Measurements from ENCODE around the gene ATP13A5.

ATP13A5 gene

DNA sequence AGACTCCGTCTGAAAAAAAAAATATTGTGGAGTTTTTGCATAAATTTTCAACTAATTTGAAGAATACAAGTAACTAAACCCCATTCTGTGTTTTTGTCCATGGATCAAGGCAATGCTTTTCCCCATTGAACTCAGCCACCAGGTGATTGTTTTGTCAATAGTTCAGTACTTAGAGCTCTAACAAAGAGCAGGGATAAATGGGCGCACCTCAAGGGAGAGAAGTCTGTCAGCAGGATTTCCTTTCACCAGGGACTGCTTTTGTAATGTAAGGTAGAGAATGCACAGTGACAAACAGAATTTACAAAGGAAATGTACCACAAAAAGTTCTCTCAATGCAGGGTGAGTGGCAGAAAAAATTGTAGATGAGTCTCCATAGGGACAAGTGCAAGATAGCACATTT is 10.8 kb upstream of the ATP13A5 start:
- no peaks in the 10 kb centered on the region for H3K36me3 ChIP-seq (ENCODE audit: control insufficient read depth, insufficient read depth, low read length)
- no peaks in the 10 kb centered on the region for H3K4me1 ChIP-seq (ENCODE audit: control insufficient read depth, insufficient read depth, low read length)
- H3K4me3 ChIP-seq (ENCODE audit: insufficient read depth, low read depth, low read length): no peak overlapping the region
- no peak overlapping the region for H3K27ac ChIP-seq (ENCODE audit: insufficient read depth, low read depth, low read length, poor library complexity, severe bottlenecking)
- 32 to 41% methylated on average over 2 of the region's 2 CpGs for WGBS, 2 experiments
- no peaks in the 10 kb centered on the region for H3K27me3 ChIP-seq (ENCODE audit: control insufficient read depth, insufficient read depth, low read length, poor library complexity, severe bottlenecking)
- H3K9me3 ChIP-seq (ENCODE audit: control insufficient read depth, low read length): no peaks in the 10 kb centered on the region

- Histone ChIP-seq H3K27ac (ENCODE audit: insufficient read depth, low read depth, low read length, poor library complexity, severe bottlenecking) (no peak overlapping the region), H3K4me1 (ENCODE audit: control insufficient read depth, insufficient read depth, low read length) (no peaks in the 10 kb centered on the region), H3K9me3 (ENCODE audit: control insufficient read depth, low read length) (no peaks in the 10 kb centered on the region), H3K4me3 (ENCODE audit: insufficient read depth, low read depth, low read length) (no peak overlapping the region), H3K36me3 (ENCODE audit: control insufficient read depth, insufficient read depth, low read length) (no peaks in the 10 kb centered on the region), H3K27me3 (ENCODE audit: control insufficient read depth, insufficient read depth, low read length, poor library complexity, severe bottlenecking) (no peaks in the 10 kb centered on the region)
- 87 to 93% methylated on average over 6 of the region's 6 CpGs for WGBS, 2 experiments
These were observed 9.8 kb upstream of the ATP13A5 start for GRCh38 chr3:193388361-193388760.

- no peaks in the 10 kb centered on the region for H3K9me3 ChIP-seq (ENCODE audit: control insufficient read depth, low read length)
- no peak overlapping the region for H3K4me3 ChIP-seq (ENCODE audit: insufficient read depth, low read depth, low read length)
- H3K4me1 ChIP-seq (ENCODE audit: control insufficient read depth, insufficient read depth, low read length): no peaks in the 10 kb centered on the region
- H3K27me3 ChIP-seq (ENCODE audit: control insufficient read depth, insufficient read depth, low read length, poor library complexity, severe bottlenecking): no peaks in the 10 kb centered on the region
- no peak overlapping the region for H3K27ac ChIP-seq (ENCODE audit: insufficient read depth, low read depth, low read length, poor library complexity, severe bottlenecking)
- H3K36me3 ChIP-seq (ENCODE audit: control insufficient read depth, insufficient read depth, low read length): no peaks in the 10 kb centered on the region
- 50 to 64% methylated on average over 2 of the region's 2 CpGs for WGBS, 2 experiments
These were observed 9.0 kb upstream of the ATP13A5 start for GRCh38 chr3:193387596-193387995.

DNA sequence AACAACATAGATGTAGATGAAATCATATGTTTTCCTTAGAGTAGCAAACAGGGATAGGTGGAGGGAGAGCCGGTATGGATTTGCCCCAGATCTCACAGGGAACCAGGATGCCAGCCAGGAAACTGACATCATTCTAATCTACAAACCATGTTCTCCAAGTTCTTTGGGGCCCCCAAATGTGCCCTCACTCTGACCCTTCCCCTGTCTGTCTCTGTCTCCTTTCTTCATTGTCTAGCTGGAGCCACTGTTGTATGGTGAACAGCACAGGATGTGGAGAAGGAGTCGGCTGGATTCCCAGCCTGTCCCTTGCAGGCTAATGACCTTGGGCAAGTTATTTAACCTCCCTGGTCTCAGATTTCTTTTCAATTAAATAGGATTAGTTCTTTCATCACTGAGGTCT is 962 bp downstream of the ATP13A5 start:
- Histone ChIP-seq H3K4me3 (ENCODE audit: insufficient read depth, low read depth, low read length) (no peak overlapping the region), H3K36me3 (ENCODE audit: control insufficient read depth, insufficient read depth, low read length) (no peaks in the 10 kb centered on the region), H3K27me3 (ENCODE audit: control insufficient read depth, insufficient read depth, low read length, poor library complexity, severe bottlenecking) (no peaks in the 10 kb centered on the region), H3K27ac (ENCODE audit: insufficient read depth, low read depth, low read length, poor library complexity, severe bottlenecking) (no peak overlapping the region), H3K9me3 (ENCODE audit: control insufficient read depth, low read length) (no peaks in the 10 kb centered on the region), H3K4me1 (ENCODE audit: control insufficient read depth, insufficient read depth, low read length) (no peaks in the 10 kb centered on the region)
- WGBS, 2 experiments: 86 to 87% methylated on average over 2 of the region's 2 CpGs

GRCh38 chr3:193375614-193376013 is 2.9 kb downstream of the ATP13A5 start:
- WGBS, 2 experiments: 93 to 94% methylated on average over 8 of the region's 8 CpGs
- Histone ChIP-seq H3K27ac (ENCODE audit: insufficient read depth, low read depth, low read length, poor library complexity, severe bottlenecking) (no peak overlapping the region), H3K27me3 (ENCODE audit: control insufficient read depth, insufficient read depth, low read length, poor library complexity, severe bottlenecking) (no peaks in the 10 kb centered on the region), H3K4me1 (ENCODE audit: control insufficient read depth, insufficient read depth, low read length) (no peaks in the 10 kb centered on the region), H3K4me3 (ENCODE audit: insufficient read depth, low read depth, low read length) (no peak overlapping the region), H3K9me3 (ENCODE audit: control insufficient read depth, low read length) (no peaks in the 10 kb centered on the region), H3K36me3 (ENCODE audit: control insufficient read depth, insufficient read depth, low read length) (no peaks in the 10 kb centered on the region)

GRCh38 chr3:193372783-193373182 is 5.8 kb downstream of the ATP13A5 start:
- Histone ChIP-seq H3K4me3 (ENCODE audit: insufficient read depth, low read depth, low read length) (no peak overlapping the region), H3K36me3 (ENCODE audit: control insufficient read depth, insufficient read depth, low read length) (no peaks in the 10 kb centered on the region), H3K4me1 (ENCODE audit: control insufficient read depth, insufficient read depth, low read length) (no peaks in the 10 kb centered on the region), H3K27me3 (ENCODE audit: control insufficient read depth, insufficient read depth, low read length, poor library complexity, severe bottlenecking) (no peaks in the 10 kb centered on the region), H3K27ac (ENCODE audit: insufficient read depth, low read depth, low read length, poor library complexity, severe bottlenecking) (no peak overlapping the region), H3K9me3 (ENCODE audit: control insufficient read depth, low read length) (no peaks in the 10 kb centered on the region)

GRCh38 chr3:193367868-193368267 is 10.7 kb downstream of the ATP13A5 start:
- Histone ChIP-seq H3K4me1 (ENCODE audit: control insufficient read depth, insufficient read depth, low read length) (no peaks in the 10 kb centered on the region), H3K27me3 (ENCODE audit: control insufficient read depth, insufficient read depth, low read length, poor library complexity, severe bottlenecking) (no peaks in the 10 kb centered on the region), H3K4me3 (ENCODE audit: insufficient read depth, low read depth, low read length) (no peak overlapping the region), H3K36me3 (ENCODE audit: control insufficient read depth, insufficient read depth, low read length) (no peaks in the 10 kb centered on the region), H3K27ac (ENCODE audit: insufficient read depth, low read depth, low read length, poor library complexity, severe bottlenecking) (no peak overlapping the region), H3K9me3 (ENCODE audit: control insufficient read depth, low read length) (no peaks in the 10 kb centered on the region)
- WGBS, 2 experiments: 71% methylated on average over 1 of the region's 1 CpG; no CpG with 5 or more reads in 1 of the 2 experiments

DNA sequence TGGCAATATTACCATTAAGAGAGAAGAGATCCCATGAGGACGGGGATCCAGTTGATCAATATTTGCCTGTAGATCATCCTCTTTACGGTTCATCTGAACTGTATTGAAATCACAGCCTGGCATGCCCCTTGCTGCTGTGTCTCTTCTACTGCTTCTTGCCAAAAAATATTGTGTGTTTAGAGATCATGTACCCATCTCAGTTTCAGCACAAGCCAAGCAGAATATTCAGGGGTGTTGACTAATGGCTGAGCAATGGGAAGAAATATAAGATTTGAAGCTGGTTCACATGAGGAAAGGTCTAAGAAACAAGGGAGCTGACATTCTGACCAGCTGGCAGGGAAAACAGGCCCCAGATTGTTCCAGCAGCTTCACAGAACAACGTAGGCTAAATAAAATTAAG is 21.3 kb downstream of the ATP13A5 start:
- Histone ChIP-seq H3K27me3 (ENCODE audit: control insufficient read depth, insufficient read depth, low read length, poor library complexity, severe bottlenecking) (no peaks in the 10 kb centered on the region), H3K27ac (ENCODE audit: insufficient read depth, low read depth, low read length, poor library complexity, severe bottlenecking) (no peak overlapping the region)
- 93 to 98% methylated on average over 3 of the region's 3 CpGs for WGBS, 2 experiments

GRCh38 chr3:193354423-193354822 is 24.1 kb downstream of the ATP13A5 start:
- Histone ChIP-seq H3K27ac (ENCODE audit: insufficient read depth, low read depth, low read length, poor library complexity, severe bottlenecking) (no peak overlapping the region), H3K9me3 (ENCODE audit: control insufficient read depth, low read length) (no peaks in the 10 kb centered on the region), H3K4me3 (ENCODE audit: insufficient read depth, low read depth, low read length) (no peak overlapping the region), H3K27me3 (ENCODE audit: control insufficient read depth, insufficient read depth, low read length, poor library complexity, severe bottlenecking) (no peaks in the 10 kb centered on the region), H3K4me1 (ENCODE audit: control insufficient read depth, insufficient read depth, low read length) (no peaks in the 10 kb centered on the region), H3K36me3 (ENCODE audit: control insufficient read depth, insufficient read depth, low read length) (no peaks in the 10 kb centered on the region)
- 91 to 96% methylated on average over 3 to 4 of the region's 5 CpGs for WGBS, 2 experiments

More for the DNA sequence above, 21.3 kb downstream of the ATP13A5 start:
- H3K4me3 ChIP-seq (ENCODE audit: insufficient read depth, low read depth, low read length): no peak overlapping the region
- no peaks in the 10 kb centered on the region for H3K4me1 ChIP-seq (ENCODE audit: control insufficient read depth, insufficient read depth, low read length)
- H3K9me3 ChIP-seq (ENCODE audit: control insufficient read depth, low read length): no peaks in the 10 kb centered on the region
- no peaks in the 10 kb centered on the region for H3K36me3 ChIP-seq (ENCODE audit: control insufficient read depth, insufficient read depth, low read length)

GRCh38 chr3:193350744-193351143 is 27.8 kb downstream of the ATP13A5 start:
- peaks cover 12% of the 10 kb centered on the region for H3K4me1 ChIP-seq (ENCODE audit: control insufficient read depth, insufficient read depth, low read length)
- 93 to 98% methylated on average over 2 of the region's 2 CpGs for WGBS, 2 experiments
- H3K27me3 ChIP-seq (ENCODE audit: control insufficient read depth, insufficient read depth, low read length, poor library complexity, severe bottlenecking): no peaks in the 10 kb centered on the region
- no peaks in the 10 kb centered on the region for H3K9me3 ChIP-seq (ENCODE audit: control insufficient read depth, low read length)
- H3K36me3 ChIP-seq (ENCODE audit: control insufficient read depth, insufficient read depth, low read length): no peaks in the 10 kb centered on the region
- H3K27ac ChIP-seq (ENCODE audit: insufficient read depth, low read depth, low read length, poor library complexity, severe bottlenecking): no peak overlapping the region
- no peak overlapping the region for H3K4me3 ChIP-seq (ENCODE audit: insufficient read depth, low read depth, low read length)

DNA sequence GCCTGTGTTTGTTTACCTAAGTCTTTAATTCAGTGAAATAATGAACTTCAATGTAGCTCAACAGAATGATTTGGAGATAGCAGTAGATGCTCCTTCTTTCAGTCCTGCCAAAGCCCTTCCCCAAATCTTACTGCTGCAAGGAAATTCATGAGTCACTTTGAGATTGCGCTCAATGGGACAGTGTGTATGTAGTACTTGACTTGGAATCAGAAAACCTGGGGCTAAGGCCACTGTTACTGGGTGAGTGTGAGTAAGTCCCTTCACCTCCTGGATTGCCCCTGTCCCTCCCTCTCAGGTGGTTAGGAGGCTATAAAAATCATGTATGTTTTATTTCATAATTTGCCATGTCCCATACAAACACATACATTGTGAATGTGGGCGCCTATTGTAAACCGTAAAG is 29.9 kb downstream of the ATP13A5 start:
- Histone ChIP-seq H3K4me3 (ENCODE audit: insufficient read depth, low read depth, low read length) (no peak overlapping the region), H3K4me1 (ENCODE audit: control insufficient read depth, insufficient read depth, low read length) (peaks cover 12% of the 10 kb centered on the region), H3K27ac (ENCODE audit: insufficient read depth, low read depth, low read length, poor library complexity, severe bottlenecking) (no peak overlapping the region), H3K9me3 (ENCODE audit: control insufficient read depth, low read length) (no peaks in the 10 kb centered on the region), H3K27me3 (ENCODE audit: control insufficient read depth, insufficient read depth, low read length, poor library complexity, severe bottlenecking) (no peaks in the 10 kb centered on the region), H3K36me3 (ENCODE audit: control insufficient read depth, insufficient read depth, low read length) (no peaks in the 10 kb centered on the region)
- 75% methylated on average over 3 of the region's 3 CpGs for WGBS, 2 experiments
